Hair follicular keratinocyte (primary cell): ENCODE results near the gene HSPB1. TPM values are rescaled to one million over a fixed set of nuclear protein-coding genes. Genes with fewer than 3 reads are reported as not detected.

ENCODE experiments used
- total RNA-seq: library from RNA; depleted of rRNA; stranded (reverse); fragments of >200 nt; gene quantifications from 2 replicates; pipeline ENCODE4 v1.2.3, GENCODE V29; 2015

Gene HSPB1
- 350 and 375 TPM in 2 replicates for total RNA-seq

DNA sequence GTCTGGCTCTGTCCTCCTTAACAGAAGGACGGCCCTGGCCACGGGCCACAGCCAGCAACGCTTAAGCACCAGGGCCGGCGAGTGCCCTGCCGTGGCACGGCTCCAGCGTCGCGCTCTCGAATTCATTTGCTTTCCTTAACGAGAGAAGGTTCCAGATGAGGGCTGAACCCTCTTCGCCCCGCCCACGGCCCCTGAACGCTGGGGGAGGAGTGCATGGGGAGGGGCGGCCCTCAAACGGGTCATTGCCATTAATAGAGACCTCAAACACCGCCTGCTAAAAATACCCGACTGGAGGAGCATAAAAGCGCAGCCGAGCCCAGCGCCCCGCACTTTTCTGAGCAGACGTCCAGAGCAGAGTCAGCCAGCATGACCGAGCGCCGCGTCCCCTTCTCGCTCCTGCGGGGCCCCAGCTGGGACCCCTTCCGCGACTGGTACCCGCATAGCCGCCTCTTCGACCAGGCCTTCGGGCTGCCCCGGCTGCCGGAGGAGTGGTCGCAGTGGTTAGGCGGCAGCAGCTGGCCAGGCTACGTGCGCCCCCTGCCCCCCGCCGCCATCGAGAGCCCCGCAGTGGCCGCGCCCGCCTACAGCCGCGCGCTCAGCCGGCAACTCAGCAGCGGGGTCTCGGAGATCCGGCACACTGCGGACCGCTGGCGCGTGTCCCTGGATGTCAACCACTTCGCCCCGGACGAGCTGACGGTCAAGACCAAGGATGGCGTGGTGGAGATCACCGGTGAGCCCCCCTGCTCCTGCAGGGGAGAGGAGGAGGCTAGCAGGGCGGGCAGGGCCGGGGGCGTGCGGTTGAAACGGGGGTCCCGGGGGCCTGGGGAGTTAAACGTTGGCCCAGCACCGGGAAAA, at the start of gene HSPB1:
TSS of gene HSPB1 (plus strand) at position 327 of the 855 bp plus-strand sequence. CDS start at position 367, 40 bp downstream.

Other genes starting within 250 kb of the HSPB1 start
- gene SRRM3, start 100.8 kb upstream of the HSPB1 start, total RNA-seq = 0.30 and 1.2 TPM in 2 replicates
- 65.1 and 66.2 TPM in 2 replicates for gene YWHAG, start 56.3 kb downstream of the HSPB1 start, total RNA-seq
- 0.87 and 4.1 TPM in 2 replicates for gene SSC4D, start 107.0 kb downstream of the HSPB1 start, total RNA-seq
- gene ZP3, start 122.3 kb downstream of the HSPB1 start, total RNA-seq = 10.9 and 17.1 TPM in 2 replicates
- gene DTX2, start 159.0 kb downstream of the HSPB1 start, total RNA-seq = 39.7 and 53.5 TPM in 2 replicates
- 1.4 and 3.4 TPM in 2 replicates for gene UPK3B, start 207.9 kb downstream of the HSPB1 start, total RNA-seq
- gene SPDYE16, start 240.6 kb downstream of the HSPB1 start, total RNA-seq = not detected in 2 replicates